22Rv1 (cell line): ENCODE results near the gene MEIS2.

ENCODE experiments used
- ZFX ChIP-seq: fragments of 450-650 bp; IDR thresholded peaks from 2 replicates; pipeline ENCODE4 v1.6.1; 2017; ENCODE audit warnings: antibody characterized with exemption, borderline replicate concordance
- TF ChIP-seq, protein P1 (sequence below): fragments of 450-650 bp; IDR thresholded peaks from 2 replicates; pipeline ENCODE4 v1.5.1; 2017; ENCODE audit warnings: mild to moderate bottlenecking

- TF ChIP-seq, protein P1, sequence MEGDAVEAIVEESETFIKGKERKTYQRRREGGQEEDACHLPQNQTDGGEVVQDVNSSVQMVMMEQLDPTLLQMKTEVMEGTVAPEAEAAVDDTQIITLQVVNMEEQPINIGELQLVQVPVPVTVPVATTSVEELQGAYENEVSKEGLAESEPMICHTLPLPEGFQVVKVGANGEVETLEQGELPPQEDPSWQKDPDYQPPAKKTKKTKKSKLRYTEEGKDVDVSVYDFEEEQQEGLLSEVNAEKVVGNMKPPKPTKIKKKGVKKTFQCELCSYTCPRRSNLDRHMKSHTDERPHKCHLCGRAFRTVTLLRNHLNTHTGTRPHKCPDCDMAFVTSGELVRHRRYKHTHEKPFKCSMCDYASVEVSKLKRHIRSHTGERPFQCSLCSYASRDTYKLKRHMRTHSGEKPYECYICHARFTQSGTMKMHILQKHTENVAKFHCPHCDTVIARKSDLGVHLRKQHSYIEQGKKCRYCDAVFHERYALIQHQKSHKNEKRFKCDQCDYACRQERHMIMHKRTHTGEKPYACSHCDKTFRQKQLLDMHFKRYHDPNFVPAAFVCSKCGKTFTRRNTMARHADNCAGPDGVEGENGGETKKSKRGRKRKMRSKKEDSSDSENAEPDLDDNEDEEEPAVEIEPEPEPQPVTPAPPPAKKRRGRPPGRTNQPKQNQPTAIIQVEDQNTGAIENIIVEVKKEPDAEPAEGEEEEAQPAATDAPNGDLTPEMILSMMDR = no peak
- TF ChIP-seq ZFX = no peak
Measured at GRCh38 chr15:37002041-37002672, 98.2 kb downstream of the MEIS2 start.
